NOMO-1 treated with dmso at 0.1 percent for 144 hours (cell line): ENCODE data around the gene SULT1A3.
"Not testable (repeated sequence)": the region's sequence is repeated elsewhere in the genome, so short reads cannot be mapped to it uniquely, and the experiment has no call there.

ENCODE experiments used
- DNase-seq: peaks from one replicate; lab custom pipeline; 2025; ENCODE audit not compliant: unreplicated experiment; lab: John Stamatoyannopoulos, UW

SULT1A3 gene

DNA sequence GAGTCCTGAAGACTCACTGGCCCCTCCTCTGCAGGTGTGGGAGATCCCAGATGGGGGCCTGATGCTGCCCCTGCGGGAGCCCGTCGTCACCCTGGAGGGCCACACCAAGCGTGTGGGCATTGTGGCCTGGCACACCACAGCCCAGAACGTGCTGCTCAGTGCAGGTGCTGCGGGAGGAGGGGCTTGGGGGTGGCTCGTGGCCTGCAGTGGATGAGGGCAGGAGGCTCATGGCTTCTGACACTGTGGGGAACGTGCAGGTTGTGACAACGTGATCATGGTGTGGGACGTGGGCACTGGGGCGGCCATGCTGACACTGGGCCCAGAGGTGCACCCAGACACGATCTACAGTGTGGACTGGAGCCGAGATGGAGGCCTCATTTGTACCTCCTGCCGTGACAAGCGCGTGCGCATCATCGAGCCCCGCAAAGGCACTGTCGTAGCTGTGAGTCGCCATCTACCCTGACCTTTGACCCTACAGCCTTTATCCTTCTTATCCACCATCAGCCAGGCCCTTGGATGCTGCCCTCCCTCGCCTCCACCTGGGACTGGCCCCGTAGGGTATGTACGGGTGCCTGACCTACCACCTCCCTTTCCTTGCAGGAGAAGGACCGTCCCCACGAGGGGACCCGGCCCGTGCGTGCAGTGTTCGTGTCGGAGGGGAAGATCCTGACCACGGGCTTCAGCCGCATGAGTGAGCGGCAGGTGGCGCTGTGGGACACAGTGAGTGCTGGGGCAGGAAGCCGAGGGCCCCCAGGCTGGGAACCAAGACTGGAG, 12.1 kb upstream of the SULT1A3 start:
- no peak for DNase-seq

DNA sequence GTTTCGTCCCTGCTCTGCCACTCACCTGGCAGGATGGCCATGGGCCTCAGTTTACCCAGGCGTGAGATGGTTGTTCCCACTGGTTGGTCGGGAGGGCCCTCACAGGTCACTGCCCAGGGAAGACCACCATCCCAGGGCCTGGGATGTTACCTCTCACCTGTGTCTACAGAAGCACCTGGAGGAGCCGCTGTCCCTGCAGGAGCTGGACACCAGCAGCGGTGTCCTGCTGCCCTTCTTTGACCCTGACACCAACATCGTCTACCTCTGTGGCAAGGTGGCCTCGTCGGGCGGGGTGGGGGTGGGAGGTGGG, 11.5 kb upstream of the SULT1A3 start:
- DNase-seq: no peak

DNA sequence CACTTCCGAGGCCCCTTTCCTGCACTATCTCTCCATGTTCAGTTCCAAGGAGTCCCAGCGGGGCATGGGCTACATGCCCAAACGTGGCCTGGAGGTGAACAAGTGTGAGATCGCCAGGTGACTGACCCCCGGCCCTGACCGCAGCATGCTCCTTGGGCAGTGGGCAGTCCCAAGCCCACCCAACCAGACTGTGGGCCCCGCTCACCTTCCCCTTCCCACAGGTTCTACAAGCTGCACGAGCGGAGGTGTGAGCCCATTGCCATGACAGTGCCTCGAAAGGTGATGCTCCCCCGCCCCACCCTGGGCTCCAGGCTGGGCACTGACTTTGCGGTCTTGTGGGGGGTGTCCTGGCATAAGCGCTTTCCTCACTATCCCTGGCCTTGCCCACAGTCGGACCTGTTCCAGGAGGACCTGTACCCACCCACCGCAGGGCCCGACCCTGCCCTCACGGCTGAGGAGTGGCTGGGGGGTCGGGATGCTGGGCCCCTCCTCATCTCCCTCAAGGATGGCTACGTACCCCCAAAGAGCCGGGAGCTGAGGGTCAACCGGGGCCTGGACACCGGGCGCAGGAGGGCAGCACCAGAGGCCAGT, 11.0 kb upstream of the SULT1A3 start:
- no peak for DNase-seq

DNA sequence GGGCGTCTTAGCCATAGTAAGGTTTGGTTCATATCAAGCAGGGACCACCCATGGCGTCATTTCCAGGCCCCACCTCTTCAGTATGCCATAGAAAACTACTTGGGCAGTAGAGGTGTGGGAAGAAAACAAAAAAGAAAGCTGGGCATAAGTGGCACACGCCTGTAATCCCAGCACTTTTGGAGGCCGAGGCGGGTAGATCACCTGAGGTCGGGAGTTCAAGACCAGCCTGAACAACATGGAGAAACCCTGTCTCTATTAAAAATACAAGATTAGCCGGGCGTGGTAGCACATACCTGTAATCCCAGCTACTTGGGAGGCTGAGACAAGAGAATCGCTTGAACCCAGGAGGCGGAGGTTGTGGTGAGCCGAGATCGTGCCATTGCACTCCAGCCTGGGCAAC, 7.9 kb upstream of the SULT1A3 start:
- DNase-seq: not testable (repeated sequence)

DNA sequence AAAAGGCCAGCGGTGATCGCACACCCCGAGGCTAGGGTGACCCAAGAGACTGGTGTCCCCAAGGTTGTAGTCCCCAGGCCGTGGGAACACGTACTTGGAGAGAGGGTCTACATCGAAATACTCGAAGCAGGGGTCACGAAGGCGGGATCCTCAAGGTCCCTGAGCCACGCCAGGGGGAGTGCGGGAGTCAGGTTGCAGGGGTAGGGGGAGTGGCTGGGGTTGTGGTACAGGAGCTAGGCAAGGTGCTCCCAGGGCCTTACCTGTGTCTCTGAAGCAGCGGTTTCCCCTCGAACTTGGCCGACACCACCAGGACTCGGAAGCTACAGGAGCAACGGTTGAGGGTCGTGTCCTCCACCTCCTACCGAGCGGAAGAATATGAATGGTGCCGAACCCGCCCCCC, 6.0 kb upstream of the SULT1A3 start:
- DNase-seq: not testable (repeated sequence)

DNA sequence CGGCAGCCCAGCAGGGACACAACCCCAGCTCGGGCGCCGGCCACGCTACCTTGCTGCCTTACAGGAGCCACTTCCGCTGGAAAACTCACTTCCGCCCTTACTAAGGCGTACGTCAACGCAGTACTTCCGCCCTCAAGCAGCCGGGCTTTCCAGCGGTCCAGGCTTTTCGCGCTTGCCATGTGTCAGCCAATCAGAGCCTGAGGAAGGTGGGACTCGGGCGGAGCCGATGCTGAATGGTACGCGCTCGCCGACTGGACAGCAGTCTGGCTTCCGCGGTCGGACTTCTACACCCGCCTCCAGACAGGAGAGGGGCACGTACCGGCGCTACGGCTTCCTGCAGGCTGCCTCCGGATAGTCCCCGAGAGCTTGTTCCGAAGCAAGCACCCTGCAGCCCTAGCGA, 5.4 kb upstream of the SULT1A3 start, which contains the start of the genes BOLA2B and SLX1A:
Gene BOLA2B, minus strand, starts transcription at position 52 of the 400 bp plus-strand sequence. CDS start 71 bp downstream, outside the sequence.
Gene SLX1A, plus strand, starts transcription at position 261 of the 400 bp plus-strand sequence. CDS start 210 bp downstream, outside the sequence.
- not testable (repeated sequence) for DNase-seq

DNA sequence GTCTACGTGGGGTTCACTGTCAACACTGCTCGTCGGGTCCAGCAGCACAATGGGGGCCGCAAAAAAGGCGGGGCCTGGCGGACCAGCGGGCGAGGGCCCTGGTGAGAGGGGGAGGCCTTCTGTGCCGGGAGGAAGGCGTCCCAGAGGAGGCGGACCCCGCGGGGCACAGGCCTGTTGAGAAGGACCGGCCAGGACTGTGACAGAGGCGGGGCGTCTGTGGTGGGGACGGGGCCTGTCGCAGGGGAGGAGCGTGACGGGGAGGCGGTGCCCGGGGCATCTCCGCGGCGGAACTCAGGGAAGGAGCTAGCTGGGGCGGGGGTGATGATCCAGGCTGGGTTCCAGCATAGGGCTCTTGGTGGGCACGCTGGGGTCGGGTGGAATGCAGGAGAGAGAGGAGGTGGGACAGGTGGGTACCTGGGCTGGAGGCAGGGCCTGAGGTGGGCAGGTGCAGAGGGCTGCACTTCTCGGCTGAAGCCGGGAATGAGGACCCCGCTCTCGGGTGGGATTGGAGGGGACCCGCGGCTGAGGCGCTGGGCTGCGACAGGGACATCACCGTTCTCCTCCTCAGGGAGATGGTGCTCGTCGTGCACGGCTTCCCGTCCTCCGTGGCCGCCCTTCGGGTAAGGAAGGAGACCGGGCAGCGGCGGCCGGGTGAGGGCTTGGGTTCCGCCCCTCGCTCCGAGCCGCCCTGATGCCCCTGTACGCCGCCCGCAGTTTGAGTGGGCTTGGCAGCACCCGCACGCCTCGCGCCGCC, 4.7 kb upstream of the SULT1A3 start:
- DNase-seq: not testable (repeated sequence)

DNA sequence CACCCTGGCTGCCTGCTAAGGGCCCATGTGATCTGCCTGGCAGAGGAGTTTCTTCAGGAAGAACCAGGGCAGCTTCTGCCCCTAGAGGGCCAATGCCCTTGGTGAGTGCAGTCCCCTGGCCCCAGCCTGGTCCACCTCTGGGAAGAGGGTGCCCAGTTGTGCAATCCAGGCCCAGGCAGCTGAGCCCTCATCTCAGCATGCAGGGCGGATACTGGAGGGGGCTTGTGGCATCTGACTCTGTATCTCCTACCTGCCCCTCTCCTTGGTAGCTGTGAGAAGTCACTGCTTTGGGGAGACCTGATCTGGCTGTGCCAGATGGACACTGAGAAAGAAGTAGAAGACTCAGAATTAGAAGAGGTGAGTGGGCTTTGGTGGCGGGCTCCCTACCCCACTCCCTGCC, 2.1 kb upstream of the SULT1A3 start:
- not testable (repeated sequence) for DNase-seq

DNA sequence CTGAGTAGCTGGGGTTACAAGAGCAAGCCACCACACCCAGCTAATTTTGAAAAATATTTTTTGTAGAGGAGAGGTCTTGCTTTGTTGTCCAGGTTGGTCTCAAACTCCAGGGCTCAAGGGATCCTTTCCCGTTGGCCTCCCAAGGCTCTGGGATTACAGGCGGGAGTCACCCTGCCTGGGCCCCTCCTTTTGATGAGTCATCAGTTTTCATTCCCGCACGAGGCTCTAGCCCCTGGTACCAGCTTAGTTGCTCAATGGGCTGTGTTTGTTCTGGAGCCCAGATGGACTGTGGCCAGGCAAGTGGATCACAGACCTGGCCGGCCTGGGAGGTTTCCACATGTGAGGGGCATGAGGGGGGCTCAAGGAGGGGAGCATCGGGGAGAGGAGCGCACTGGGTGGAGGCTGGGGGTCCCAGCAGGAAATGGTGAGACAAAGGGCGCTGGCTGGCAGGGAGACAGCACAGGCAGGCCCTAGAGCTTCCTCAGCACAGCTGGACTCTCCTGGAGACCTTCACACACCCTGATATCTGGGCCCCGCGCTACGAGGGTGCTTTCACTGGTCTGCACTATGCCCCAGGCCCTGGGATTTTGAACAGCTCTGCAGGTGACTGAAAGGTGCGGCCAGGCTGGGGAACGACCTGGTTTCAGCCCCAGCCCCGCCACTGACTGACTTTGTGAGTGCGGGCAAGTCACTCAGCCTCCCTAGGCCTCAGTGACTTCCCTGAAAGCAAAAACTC, 721 bp downstream of the SULT1A3 start:
- not testable (repeated sequence) for DNase-seq

DNA sequence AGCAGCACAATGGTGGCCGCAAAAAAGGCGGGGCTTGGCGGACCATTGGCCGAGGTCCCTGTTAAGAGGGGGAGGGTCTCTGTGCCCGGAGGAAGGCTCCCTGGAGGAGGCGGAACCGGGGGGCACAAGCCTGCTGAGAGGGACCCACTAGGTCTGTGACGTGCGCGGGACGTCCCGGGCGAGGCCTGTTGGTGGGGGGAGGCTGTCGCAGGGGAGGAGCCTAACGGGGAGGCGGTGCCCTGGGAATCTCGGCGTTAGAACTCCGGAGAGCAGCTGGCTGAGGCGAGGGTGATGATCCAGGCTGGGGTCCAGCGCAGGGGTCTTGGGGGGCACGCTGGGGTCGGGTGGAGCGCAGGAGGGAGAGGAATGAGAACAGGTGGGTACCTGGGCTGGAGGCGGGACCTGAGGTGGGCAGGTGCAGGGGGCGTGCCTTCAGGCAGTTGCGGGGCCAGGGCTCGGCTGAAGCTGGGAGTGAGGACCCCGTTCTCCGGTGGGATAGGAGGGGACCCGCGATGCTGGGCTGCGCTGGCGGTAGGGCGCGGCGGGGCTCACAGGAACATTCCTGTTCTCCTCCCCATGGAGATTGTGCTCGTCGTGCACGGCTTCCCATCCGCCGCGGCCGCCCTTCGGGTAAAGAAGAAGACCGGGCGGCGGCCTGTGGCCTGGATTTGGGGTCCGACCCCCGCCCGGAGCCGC, 6.6 kb downstream of the SULT1A3 start:
- DNase-seq: not testable (repeated sequence)

DNA sequence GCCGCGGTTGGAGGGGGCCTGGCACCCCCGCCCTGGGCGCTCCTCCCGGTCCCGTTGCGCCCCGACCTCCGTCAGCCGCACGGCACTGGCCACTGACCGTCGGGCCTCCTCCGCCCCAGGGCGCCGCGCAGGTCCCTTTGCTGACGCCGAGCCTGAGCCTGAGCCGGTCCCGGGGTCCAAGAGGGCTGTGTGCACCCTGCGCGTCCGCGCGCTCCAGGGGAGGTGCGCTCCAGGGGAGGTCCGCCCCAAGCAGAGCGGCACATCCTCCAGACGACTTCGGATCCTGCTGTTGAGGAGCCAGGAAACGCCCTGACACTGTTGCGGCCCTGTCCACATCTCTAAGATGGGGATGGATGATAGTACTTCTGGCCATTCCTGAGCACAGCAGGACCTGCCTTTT, 7.2 kb downstream of the SULT1A3 start:
- not testable (repeated sequence) for DNase-seq

DNA sequence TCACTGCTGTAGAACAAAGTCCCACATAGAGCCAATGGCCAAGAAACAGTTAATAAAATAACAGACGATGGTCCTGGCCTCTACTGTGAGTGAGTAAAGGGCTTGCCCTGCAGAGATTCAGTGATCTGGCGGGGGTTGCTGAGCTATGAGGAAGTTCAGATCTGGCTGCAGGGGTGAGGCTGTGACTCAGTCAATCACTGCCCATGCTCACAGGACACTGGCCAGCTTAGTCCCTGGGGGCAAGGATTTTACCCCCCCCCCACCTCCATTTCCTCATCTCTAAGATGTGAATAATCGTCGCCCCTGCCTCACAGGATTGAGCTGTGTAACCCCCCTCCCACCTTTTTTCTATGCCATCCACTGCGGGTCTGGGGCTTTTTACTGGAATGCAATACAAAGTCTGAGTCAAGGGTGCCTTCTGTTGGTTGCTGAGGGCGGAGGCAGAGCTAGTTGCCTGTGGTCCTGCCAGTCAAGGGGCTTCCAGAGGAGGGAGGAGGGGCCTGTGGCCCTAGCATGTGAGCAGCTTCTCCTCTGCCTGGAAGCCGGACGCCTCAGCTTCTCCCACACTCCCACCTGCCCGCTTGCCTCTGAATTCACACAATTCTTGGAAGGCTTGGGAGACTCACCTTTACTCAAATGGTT, 8.1 kb downstream of the SULT1A3 start:
- not testable (repeated sequence) for DNase-seq

DNA sequence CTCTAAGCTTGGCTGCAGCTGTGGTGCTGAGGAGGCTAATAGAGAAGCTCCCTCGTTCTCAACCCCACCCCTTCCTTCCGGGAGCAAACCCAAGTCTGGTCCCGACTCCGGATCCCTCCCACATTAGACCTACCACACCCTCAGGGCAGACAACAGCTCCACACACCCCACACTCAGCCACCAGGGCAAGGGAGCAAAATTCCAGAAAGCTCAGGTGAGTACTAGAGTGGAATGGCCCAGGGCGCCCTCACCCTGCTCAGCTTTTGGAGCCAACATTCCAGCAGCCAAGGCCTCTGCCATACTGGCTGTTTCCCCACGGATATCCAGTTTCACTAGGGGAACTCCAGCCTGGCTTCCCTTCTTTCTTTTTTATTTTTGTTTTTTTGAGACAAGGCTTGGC, 10.0 kb downstream of the SULT1A3 start:
- DNase-seq: not testable (repeated sequence)

DNA sequence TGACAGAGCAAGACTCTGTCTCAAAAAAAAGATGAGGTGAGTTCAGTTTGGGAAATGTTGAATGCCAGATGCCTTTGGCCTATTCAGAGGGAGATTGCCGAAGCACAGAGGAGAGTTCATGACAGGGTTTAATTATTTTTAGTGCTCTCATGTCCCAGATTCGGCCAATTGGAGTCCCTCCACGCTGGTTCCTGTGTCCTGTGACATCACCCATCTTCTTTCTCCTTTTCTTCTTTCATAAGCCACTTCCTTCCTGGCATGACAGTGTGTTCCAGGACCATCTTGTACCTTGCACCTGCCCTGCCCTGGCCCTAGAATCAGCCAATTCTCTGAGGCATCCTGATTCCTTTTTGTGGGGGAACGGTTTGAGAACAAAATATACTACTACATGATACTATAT, 12.4 kb downstream of the SULT1A3 start:
- not testable (repeated sequence) for DNase-seq

DNA sequence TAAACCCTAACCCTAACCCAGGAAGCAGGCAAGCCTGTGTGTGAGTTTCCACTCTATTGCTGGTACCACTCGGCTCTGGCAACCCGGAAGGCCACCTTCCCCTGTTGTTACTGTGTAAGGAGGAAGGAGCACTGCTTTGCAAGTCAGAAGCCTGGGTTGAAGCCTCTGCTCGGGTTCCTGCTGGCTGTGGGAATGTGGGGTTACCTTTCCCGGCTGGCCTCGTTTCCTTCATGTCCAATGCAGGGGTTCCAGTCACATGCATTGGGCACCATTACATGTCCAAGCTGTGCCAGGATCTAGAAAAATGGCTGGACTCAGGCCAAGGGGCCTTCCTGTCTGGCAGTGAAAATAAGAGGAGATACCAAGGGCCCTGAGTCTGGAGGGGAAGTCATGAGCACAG, 18.0 kb downstream of the SULT1A3 start:
- not testable (repeated sequence) for DNase-seq

DNA sequence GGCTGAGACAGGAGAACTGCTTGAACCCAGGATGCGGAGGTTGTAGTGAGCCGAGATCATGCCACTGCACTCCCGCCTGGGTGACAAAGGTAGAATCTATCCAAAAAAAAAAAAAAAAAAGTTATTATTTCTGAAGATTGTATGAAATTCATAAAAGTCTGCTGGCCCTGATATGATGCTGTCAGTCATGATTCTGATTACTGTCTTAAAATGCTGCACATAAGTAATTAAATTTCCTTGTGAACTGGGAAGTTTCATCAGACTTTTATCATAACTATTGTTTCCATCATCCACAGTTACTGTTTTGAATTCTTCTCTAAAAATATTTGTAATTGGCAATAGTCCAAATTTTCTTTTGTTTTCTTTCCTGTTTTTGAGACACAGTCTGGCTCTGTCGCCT, 49.3 kb downstream of the SULT1A3 start, which contains the start of gene NPIPB13:
Gene NPIPB13, minus strand, starts transcription at position 101 of the 400 bp plus-strand sequence. CDS start 2,906 bp downstream, outside the sequence.
- DNase-seq: not testable (repeated sequence)
